T-helper 2 cell treated with Interferon-gamma antibody and Interleukin-4, amounts not matched to agents 100 ng/mL and 5 ng/mL, for 36 hours (primary cell): Measurements from ENCODE around the gene FBN1. TPM values are rescaled to one million over a fixed set of nuclear protein-coding genes. Genes with fewer than 3 reads are reported as not detected.

Experiments used
- intact Hi-C: fragments of 100-400 bp; cut with micrococcal nuclease; formaldehyde crosslinking; loops from one replicate; pipeline ENCODE4 v1.15.1; 2023
- total RNA-seq: library from RNA; stranded (reverse); gene quantifications from 2 replicates; pipeline ENCODE4 v1.2.3, GENCODE V29; 2022

Gene FBN1
- total RNA-seq, 1 donor from 2014 or later = 1.1 TPM

DNA sequence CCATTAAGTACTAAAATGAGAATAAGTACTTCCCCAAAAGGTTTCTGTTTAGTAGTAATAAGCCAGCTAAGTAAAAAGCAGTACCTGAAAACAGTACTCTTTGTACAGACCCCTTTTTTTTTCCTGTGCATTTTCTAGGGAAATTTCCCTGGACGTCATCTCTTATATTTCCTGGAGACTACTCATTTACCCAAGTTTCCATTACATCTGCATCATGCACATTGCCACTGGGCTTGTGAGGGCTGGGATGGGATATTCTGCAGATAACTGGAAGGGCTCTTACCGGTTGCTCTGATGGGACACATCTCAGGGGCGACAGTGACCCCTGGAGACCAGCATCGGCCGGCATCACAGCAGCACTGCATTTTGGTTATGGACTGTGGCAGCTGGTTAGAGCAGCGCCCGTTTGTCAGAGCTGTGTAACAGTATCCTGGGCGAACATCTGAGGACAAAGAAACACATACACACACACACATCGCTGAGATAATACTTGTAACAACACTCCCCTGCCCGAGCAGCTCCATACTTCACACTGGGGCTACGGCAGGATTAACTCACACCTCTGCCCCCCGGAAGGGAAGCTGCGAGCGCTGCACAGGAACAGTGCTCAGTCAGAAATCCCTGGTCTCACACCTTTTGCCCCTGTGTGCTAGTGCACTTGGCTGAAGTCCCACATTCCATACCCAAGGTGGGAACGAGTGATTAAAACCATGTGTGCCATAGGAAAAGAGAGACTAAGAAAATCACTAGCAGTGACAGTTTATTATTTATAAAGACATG lies 124.9 kb downstream of the FBN1 start:
- intact Hi-C loops = no loop called here

DNA sequence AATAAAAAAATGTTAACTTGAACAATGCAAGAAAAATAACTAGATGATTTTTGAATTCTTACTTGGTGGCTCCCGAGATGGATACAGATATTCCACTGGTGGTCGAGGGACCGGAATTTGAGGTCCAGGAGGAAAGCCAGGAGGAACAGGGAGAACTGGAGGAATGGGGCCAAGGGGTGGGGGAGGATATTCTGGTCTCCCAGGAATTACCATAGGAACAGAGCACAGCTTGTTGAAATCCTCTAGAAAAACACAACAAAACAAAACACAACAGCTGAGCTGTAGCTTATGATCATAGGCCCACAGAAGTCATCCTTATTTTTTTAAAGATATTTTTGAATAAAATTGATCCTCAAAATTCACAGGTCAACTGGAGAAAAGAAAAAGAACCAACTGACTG lies 129.4 kb downstream of the FBN1 start:
- intact Hi-C loops = no loop called here

GRCh38 chr15:48515500-48515899 lies 130.0 kb downstream of the FBN1 start:
- intact Hi-C loops = no loop called here

- intact Hi-C loops = no loop called here
Measured at GRCh38 chr15:48514103-48514816, 131.2 kb downstream of the FBN1 start.

GRCh38 chr15:48510976-48511375 lies 134.5 kb downstream of the FBN1 start:
- intact Hi-C loops = no loop called here

GRCh38 chr15:48507416-48508065 lies 138.0 kb downstream of the FBN1 start:
- intact Hi-C loops = no loop called here

- intact Hi-C loops = no loop called here
Measured at GRCh38 chr15:48505067-48505466, 140.4 kb downstream of the FBN1 start.

- intact Hi-C loops = no loop called here
Measured at GRCh38 chr15:48501208-48501607, 144.3 kb downstream of the FBN1 start.

DNA sequence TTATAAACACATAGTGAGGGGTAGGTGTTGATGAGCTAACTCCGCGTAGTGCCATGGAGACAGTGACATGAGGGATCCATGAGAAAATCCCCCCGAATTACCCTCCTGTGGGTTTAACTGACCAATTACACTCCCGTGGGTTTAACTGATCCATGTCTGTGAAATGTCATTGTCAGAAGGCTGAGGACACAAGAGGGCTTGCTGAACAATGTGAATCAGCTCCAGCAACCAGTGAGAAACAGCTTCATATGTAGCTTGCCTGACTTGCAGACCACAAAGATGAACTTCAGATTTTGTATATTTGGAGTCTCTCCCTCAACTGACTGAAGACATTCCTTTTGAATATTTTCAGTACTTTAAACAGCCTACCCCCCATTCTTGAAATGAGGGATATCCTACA lies 144.9 kb downstream of the FBN1 start:
- intact Hi-C loops = no loop called here

- intact Hi-C loops = no loop called here
Measured at GRCh38 chr15:48499978-48500377, 145.5 kb downstream of the FBN1 start.

- intact Hi-C loops = no loop called here
Measured at GRCh38 chr15:48498828-48499227, 146.7 kb downstream of the FBN1 start.

DNA sequence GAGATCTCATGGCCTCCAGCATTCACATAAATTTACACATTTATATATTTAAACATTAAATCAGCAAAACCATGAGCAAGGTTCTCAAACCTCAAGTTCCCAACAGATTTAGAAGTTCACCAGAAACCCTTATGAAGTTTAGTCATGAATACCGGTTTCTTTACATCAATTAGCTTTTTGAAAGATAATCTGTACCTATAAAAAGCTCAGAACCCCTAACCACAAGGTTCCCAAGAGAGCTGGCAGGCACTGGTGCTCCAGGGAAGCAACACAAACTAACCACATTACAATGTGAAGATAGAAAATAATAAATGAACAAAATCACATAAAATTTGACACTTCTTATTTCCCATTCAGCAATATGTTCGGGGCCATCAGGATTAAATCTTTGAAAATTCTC lies 150.9 kb downstream of the FBN1 start:
- intact Hi-C loops = no loop called here

DNA sequence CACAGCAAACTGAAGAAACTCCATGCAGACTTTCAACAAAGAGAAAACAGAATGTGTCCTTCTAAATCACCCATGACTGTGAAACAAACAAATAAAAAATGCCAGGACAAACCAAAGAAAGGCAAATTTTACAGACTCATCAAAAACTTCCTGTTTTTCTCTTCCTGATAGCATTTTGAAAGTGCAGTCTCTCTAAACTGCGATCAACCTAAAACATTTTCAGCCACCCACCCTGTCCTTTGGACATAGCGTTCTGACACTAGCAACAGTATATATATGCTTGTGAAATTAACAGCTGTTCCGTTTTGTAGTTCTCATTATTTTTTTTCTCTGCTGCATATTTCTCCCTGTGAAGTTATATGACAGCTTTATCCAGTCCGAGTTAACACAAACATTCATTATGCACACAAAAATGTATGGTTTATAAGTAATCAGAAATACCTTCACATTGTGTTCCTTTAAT lies 151.7 kb downstream of the FBN1 start:
- intact Hi-C loops = no loop called here

DNA sequence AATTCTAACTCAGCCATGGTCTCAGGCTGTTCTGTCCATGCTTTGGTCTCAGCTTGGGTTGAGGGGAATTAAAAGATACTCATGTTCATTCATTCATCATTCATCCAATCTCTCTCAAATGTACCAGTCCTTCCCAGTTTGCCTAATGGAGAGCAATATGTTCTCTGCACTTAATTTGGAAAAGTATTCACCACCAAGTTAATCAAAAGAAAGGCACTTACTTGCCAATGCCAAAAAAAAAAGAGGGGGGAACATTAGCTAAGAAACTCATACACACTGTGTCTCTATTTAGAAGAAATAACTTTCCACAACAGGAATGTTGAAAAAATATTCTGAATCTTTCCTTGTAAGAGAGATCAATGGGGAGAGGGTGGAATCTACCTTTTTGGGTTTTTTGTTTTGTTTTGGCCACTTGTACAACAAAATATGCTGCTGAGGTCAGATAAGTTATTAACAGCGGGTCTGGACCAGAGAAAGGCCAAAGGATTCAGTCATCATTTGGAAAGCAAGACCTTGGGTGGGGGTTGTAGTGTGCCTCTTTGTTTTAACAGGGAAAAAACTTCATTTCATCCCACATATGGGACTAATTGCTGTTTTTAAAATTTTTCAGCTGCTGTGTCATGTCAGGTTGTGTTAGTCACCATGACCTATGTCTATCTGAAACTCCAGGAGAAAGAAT lies 152.3 kb downstream of the FBN1 start:
- intact Hi-C loops = no loop called here

- intact Hi-C loops = no loop called here
Measured at GRCh38 chr15:48486228-48486627, 159.3 kb downstream of the FBN1 start.

DNA sequence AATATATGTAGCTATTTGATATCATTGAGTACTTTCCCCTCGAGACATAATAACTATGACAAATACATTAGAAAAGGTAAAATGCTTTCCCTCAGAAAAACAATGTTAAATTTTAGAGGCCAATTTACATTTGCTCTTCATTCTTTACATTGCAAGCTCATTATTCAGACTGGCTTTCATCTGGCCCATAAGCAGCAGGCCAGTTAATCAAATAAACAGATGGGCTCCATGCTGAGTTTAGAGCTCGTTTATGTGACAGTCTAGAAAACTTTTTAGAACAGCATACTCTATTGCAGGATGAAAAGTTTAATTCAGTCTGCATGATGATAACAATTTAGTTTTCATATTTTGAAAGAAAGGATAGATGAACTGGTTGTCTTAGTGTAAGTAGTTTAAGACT lies 163.7 kb downstream of the FBN1 start:
- intact Hi-C loops = no loop called here

- intact Hi-C loops = no loop called here
Measured at GRCh38 chr15:48479751-48480150, 165.8 kb downstream of the FBN1 start.

DNA sequence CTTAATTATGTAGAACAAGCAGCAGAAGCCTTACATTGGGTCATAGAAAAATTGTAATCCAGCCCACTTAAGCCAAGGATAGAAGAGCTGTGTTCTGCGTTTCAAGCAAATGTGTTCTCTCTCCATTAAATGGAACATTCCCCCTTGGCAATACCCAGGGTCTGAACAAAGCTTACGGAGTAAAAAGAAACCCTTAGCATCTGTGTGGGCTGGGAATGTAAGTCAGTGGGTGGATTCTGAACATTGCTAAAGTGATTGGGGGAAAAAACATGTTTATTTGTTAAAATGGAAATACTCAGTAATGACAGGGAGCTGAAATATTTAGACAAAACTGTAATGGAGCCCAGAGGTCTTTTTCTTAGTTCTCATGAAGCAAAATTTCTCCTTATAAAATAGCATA lies 166.9 kb downstream of the FBN1 start:
- intact Hi-C loops = no loop called here

DNA sequence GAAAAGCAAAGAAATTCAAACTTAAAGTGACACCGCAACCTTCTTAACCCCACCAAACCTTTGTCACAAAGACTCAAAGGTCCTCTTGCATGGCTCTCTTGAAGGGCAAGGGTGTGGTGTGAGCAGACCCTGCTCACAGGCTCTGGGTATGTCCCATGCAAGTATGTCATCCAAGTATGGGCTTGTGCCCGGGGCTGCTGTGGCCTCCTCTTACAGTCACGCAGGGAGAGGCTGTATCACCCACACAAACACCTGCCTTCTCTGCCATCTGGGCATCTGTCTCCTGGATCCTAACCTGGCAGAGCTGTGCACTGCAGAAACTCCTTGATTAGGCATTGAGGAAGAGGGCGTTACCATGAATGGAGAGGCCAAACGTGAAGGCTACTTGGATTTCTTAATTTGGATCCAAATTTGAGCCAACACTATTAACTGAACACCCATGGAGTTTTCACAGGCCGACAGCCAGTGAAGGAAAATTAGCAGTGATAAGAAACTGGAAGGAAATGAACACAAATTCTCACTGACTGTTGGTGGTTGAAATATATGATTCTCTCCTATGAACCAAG lies 167.6 kb downstream of the FBN1 start:
- intact Hi-C loops = no loop called here

GRCh38 chr15:48475600-48476395 lies 169.7 kb downstream of the FBN1 start:
- intact Hi-C loops = no loop called here

DNA sequence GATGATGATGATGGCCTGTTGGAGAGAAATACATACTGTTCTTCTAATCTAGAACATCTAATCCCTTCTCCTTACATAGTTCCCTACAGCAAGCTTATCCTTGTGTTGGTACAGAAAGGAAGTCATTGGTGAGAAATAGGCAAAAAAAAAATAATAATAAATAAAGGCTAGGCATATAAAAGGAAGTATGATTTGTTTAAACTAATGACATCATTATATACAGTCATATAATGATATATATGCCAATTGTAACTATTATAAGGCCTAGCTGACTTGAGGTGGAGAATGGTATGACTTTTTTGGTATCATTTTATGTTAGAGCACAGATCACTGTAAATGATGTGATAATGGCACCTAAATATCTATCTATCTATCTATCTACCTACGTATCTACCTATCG lies 171.8 kb downstream of the FBN1 start:
- intact Hi-C loops = no loop called here
